Measurements from ENCODE around the gene UBXN1.
"Not testable (repeated sequence)": the region's sequence is repeated elsewhere in the genome, so short reads cannot be mapped to it uniquely, and the experiment has no call there.

Gene UBXN1

GRCh38 chr11:62671236-62671607, 7.7 kb downstream of the UBXN1 start:
- DNase-seq, result no peak

- DNase-seq, result no peak
Observed at GRCh38 chr11:62669420-62670161, 9.3 kb downstream of the UBXN1 start.

- no peak for DNase-seq
Observed at GRCh38 chr11:62667460-62667859, 11.4 kb downstream of the UBXN1 start.

GRCh38 chr11:62666259-62666926, 12.5 kb downstream of the UBXN1 start:
- DNase-seq, result no peak

GRCh38 chr11:62665599-62666258, 13.1 kb downstream of the UBXN1 start:
- peak; percentile 52 for DNase-seq

- peak; percentile 93 for DNase-seq
Observed at GRCh38 chr11:62665075-62665598, 13.7 kb downstream of the UBXN1 start, which contains the start of the genes C11orf98 and CSKMT. C11orf98 (minus strand) TSS chr11:62665210; CDS start chr11:62665169, 41 bp downstream. CSKMT (plus strand) TSS chr11:62665312; CDS start chr11:62665880, 568 bp downstream.

GRCh38 chr11:62664405-62665074, 14.3 kb downstream of the UBXN1 start:
- peak; percentile 37 for DNase-seq

GRCh38 chr11:62656796-62657429, 22.0 kb downstream of the UBXN1 start:
- DNase-seq, result no peak

- no peak for DNase-seq
Observed at GRCh38 chr11:62654297-62654696, 24.6 kb downstream of the UBXN1 start.

GRCh38 chr11:62652161-62653006, 26.5 kb downstream of the UBXN1 start:
- DNase-seq, result peak; percentile 56

GRCh38 chr11:62650283-62650682, 28.6 kb downstream of the UBXN1 start:
- DNase-seq, result not testable (repeated sequence)

- DNase-seq, result no peak
Observed at GRCh38 chr11:62649486-62649885, 29.4 kb downstream of the UBXN1 start.

GRCh38 chr11:62648967-62649364, 29.9 kb downstream of the UBXN1 start:
- DNase-seq, result no peak

- DNase-seq, result no peak
Observed at GRCh38 chr11:62648185-62648966, 30.5 kb downstream of the UBXN1 start.

GRCh38 chr11:62647609-62648005, 31.3 kb downstream of the UBXN1 start:
- no peak for DNase-seq

- no peak for DNase-seq
Observed at GRCh38 chr11:62646825-62647608, 31.9 kb downstream of the UBXN1 start.

GRCh38 chr11:62645946-62646824, 32.7 kb downstream of the UBXN1 start, which contains the start of gene GANAB:
GANAB (minus strand) TSS chr11:62646613; CDS start chr11:62646599, 14 bp downstream.
- peak; percentile 98 for DNase-seq

- no peak for DNase-seq
Observed at GRCh38 chr11:62645671-62645945, 33.3 kb downstream of the UBXN1 start.

- DNase-seq, result no peak
Observed at GRCh38 chr11:62644220-62644619, 34.7 kb downstream of the UBXN1 start.
